B cell (primary cell): ENCODE data around the gene EPB41L4B.

Source experiments
- EZH2 ChIP-seq: IDR thresholded peaks from 2 replicates; pipeline ENCODE4 v1.6.1; 2012; ENCODE audit warnings: borderline replicate concordance, low read depth, mild to moderate bottlenecking, moderate library complexity, low read length; ENCODE audit not compliant: insufficient read depth, poor library complexity, severe bottlenecking
- TF ChIP-seq, protein P1 (sequence below): fragments of 200-600 bp; IDR thresholded peaks from one replicate; pipeline ENCODE4 v1.8.0; 2022; ENCODE audit warnings: antibody characterized with exemption, mild to moderate bottlenecking

- TF ChIP-seq, protein P1, sequence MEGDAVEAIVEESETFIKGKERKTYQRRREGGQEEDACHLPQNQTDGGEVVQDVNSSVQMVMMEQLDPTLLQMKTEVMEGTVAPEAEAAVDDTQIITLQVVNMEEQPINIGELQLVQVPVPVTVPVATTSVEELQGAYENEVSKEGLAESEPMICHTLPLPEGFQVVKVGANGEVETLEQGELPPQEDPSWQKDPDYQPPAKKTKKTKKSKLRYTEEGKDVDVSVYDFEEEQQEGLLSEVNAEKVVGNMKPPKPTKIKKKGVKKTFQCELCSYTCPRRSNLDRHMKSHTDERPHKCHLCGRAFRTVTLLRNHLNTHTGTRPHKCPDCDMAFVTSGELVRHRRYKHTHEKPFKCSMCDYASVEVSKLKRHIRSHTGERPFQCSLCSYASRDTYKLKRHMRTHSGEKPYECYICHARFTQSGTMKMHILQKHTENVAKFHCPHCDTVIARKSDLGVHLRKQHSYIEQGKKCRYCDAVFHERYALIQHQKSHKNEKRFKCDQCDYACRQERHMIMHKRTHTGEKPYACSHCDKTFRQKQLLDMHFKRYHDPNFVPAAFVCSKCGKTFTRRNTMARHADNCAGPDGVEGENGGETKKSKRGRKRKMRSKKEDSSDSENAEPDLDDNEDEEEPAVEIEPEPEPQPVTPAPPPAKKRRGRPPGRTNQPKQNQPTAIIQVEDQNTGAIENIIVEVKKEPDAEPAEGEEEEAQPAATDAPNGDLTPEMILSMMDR, result no peak
- TF ChIP-seq EZH2, result no peak
Observed at GRCh38 chr9:109321727-109322126, 868 bp upstream of the EPB41L4B start.
